ENCODE measurements around the gene CCDC71L. TPM values are rescaled to one million over a fixed set of nuclear protein-coding genes. Genes with fewer than 3 reads are reported as not detected.

CCDC71L gene
- total and polyA plus RNA-seq, 2 donors (not counting 3 experiments of a cell fraction or from before 2014, with no cell fraction given) = 60.3 to 62.5 TPM

- Histone ChIP-seq H3K36me3 (ENCODE audit: control insufficient read depth in 2 of 2, extremely low read depth in 1 of 2, insufficient read depth in 2 of 2, low read length in 2 of 2) (no peaks in the 10 kb centered on the region), H3K4me3 (replicated peaks in 1 of 3; ENCODE audit: insufficient read depth in 1 of 3, low read depth in 1 of 3, low read length in 3 of 3) (no peak overlapping the region), H4K20me1 (replicated peaks; ENCODE audit: control insufficient read depth, extremely low read depth, insufficient read depth, low read length) (no peaks in the 10 kb centered on the region), H3K27ac (ENCODE audit: insufficient read depth, low read depth, low read length) (no peak overlapping the region), H3K27me3 (ENCODE audit: control insufficient read depth in 2 of 2, insufficient read depth in 2 of 2, low read length in 2 of 2) (no peaks in the 10 kb centered on the region), H3K4me2 (ENCODE audit: insufficient read depth, low read length) (no peak overlapping the region), H3K9me3 (replicated peaks; ENCODE audit: control insufficient read depth, insufficient read depth, low read length) (no peaks in the 10 kb centered on the region), H3K9me1 (replicated peaks; ENCODE audit: control insufficient read depth, extremely low read depth, insufficient read depth, low read length) (no peaks in the 10 kb centered on the region), H3K79me2 (ENCODE audit: control insufficient read depth, insufficient read depth, low read length) (no peaks in the 10 kb centered on the region), H3K9ac (replicated peaks; ENCODE audit: extremely low read depth, insufficient read depth, low read length) (no peak overlapping the region), H3K4me1 (ENCODE audit: control insufficient read depth, extremely low read depth, insufficient read depth, low read length) (peaks cover 4% of the 10 kb centered on the region), H2AFZ (ENCODE audit: low read depth, low read length) (no peak overlapping the region)
- POLR2A ChIA-PET = no interaction called here
- dilution Hi-C loops (cut with MboI; ENCODE audit: extremely low pct_ligation_motif_present, low sequenced_read_pairs) (no loop called here), intact Hi-C loops (cut with micrococcal nuclease) (no loop called here)
- no TSS peak for BruUV-seq (replicated peaks)
- DNase-seq (ENCODE audit: low read depth, low spot score) = no peak
- CTCF ChIA-PET = no interaction called here
- TF ChIP-seq MAX (IDR thresholded peaks at IDR 0.05; ENCODE audit: insufficient read depth, insufficient read length) (no peak), POLR2A (IDR thresholded peaks at IDR 0.05; ENCODE audit: low read depth, low read length) (no peak), MYC (IDR thresholded peaks at IDR 0.05; ENCODE audit: low read depth, low read length) (no peak)
- no peak for FAIRE-seq
These were observed 46.2 kb downstream of the CCDC71L start for GRCh38 chr7:106614751-106615150.

- FAIRE-seq (no peak), DNase-seq (ENCODE audit: low read depth, low spot score) (no peak)
- H3K27me3 ChIP-seq (ENCODE audit: control insufficient read depth in 2 of 2, insufficient read depth in 2 of 2, low read length in 2 of 2) = no peaks in the 10 kb centered on the region
- H3K27ac ChIP-seq (ENCODE audit: insufficient read depth, low read depth, low read length) = no peak overlapping the region
- CTCF ChIA-PET = no interaction called here
- no peaks in the 10 kb centered on the region for H3K9me1 ChIP-seq (replicated peaks; ENCODE audit: control insufficient read depth, extremely low read depth, insufficient read depth, low read length)
- no peak for TF ChIP-seq MYC (IDR thresholded peaks at IDR 0.05; ENCODE audit: low read depth, low read length)
- TF ChIP-seq JUN (IDR thresholded peaks at IDR 0.05; ENCODE audit: borderline replicate concordance, insufficient read depth, insufficient read length, low read depth) = no peak
- no peak for TF ChIP-seq GATA2 (IDR thresholded peaks at IDR 0.05; ENCODE audit: insufficient read depth, insufficient read length, low read depth, low read length)
- no peak for TF ChIP-seq POLR2A (IDR thresholded peaks at IDR 0.05; ENCODE audit: low read depth, low read length)
- TF ChIP-seq EZH2 (IDR thresholded peaks at IDR 0.05; ENCODE audit: borderline replicate concordance, low read depth, low read length, severe bottlenecking) = no peak
- TF ChIP-seq FOS (IDR thresholded peaks at IDR 0.05; ENCODE audit: borderline replicate concordance, insufficient read depth, low read length) = no peak
- no peak overlapping the region for H3K4me3 ChIP-seq (replicated peaks in 1 of 3; ENCODE audit: insufficient read depth in 1 of 3, low read depth in 1 of 3, low read length in 3 of 3)
- H2AFZ ChIP-seq (ENCODE audit: low read depth, low read length) = no peak overlapping the region
- no peak overlapping the region for H3K4me2 ChIP-seq (ENCODE audit: insufficient read depth, low read length)
- no peaks in the 10 kb centered on the region for H3K36me3 ChIP-seq (ENCODE audit: control insufficient read depth in 2 of 2, extremely low read depth in 1 of 2, insufficient read depth in 2 of 2, low read length in 2 of 2)
- no peak overlapping the region for H3K9ac ChIP-seq (replicated peaks; ENCODE audit: extremely low read depth, insufficient read depth, low read length)
- no TSS peak for BruUV-seq (replicated peaks)
- no peaks in the 10 kb centered on the region for H3K9me3 ChIP-seq (replicated peaks; ENCODE audit: control insufficient read depth, insufficient read depth, low read length)
- no peaks in the 10 kb centered on the region for H3K79me2 ChIP-seq (ENCODE audit: control insufficient read depth, insufficient read depth, low read length)
- intact Hi-C loops (cut with micrococcal nuclease) (no loop called here), dilution Hi-C loops (cut with MboI; ENCODE audit: extremely low pct_ligation_motif_present, low sequenced_read_pairs) (no loop called here)
- POLR2A ChIA-PET = no interaction called here
- peaks cover 11% of the 10 kb centered on the region for H3K4me1 ChIP-seq (ENCODE audit: control insufficient read depth, extremely low read depth, insufficient read depth, low read length)
- no peaks in the 10 kb centered on the region for H4K20me1 ChIP-seq (replicated peaks; ENCODE audit: control insufficient read depth, extremely low read depth, insufficient read depth, low read length)
These were observed 47.0 kb downstream of the CCDC71L start for GRCh38 chr7:106613848-106614560.
